HG03060 (cell line): ENCODE measurements around the gene TRMU.
"Not testable (repeated sequence)": the region's sequence is repeated elsewhere in the genome, so short reads cannot be mapped to it uniquely, and the experiment has no call there.

Experiments used
- ATAC-seq: cut with Tn5 transposase; IDR thresholded peaks from one replicate; pipeline ENCODE4 v1.9.1; 2021; ENCODE audit warnings: low read depth, moderate number of reproducible peaks; ENCODE audit not compliant: unreplicated experiment

TRMU gene

GRCh38 chr22:46399251-46400024 lies 63.9 kb downstream of the TRMU start:
- no peak for ATAC-seq

- no peak for ATAC-seq
These were observed 65.9 kb downstream of the TRMU start for GRCh38 chr22:46401370-46401769.

GRCh38 chr22:46402505-46402904 lies 67.0 kb downstream of the TRMU start:
- no peak for ATAC-seq

DNA sequence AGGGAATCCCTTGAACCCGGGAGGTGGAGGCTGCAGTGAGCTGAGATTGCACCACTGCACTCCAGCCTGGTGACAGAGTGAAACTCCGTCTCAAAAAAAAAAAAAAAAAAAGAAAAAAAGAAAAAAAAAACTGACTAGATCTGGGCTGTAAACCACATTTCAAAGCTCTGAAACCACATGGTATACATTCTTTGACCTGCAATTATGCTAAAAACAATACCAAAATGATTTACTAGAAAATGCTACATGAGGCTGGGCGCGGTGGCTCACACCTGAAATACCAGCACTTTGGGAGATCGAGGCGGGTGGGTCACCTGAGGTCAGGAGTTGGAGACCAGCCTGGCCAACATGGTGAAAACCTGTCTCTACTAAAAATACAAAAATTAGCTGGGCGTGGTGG lies 68.4 kb downstream of the TRMU start:
- ATAC-seq: not testable (repeated sequence)

DNA sequence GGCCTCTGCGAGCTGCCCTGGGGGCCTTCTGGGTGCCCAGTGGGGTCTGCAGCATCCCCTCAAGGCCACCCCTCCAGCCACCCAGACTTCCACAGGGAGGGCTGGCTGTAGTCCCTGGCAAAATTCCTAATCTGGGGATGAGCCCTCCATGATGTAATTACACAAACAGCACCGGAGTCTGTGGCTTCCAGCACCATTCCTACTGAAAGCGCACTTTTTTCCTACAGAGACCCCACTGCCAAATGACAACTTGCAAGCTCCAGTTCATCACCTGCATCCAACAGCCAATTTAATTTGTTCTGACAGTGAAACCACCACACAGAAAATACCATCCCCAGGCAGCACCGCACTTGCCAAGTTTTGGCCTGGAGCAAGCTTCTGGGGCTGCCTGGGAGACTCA lies 70.4 kb downstream of the TRMU start:
- no peak for ATAC-seq

DNA sequence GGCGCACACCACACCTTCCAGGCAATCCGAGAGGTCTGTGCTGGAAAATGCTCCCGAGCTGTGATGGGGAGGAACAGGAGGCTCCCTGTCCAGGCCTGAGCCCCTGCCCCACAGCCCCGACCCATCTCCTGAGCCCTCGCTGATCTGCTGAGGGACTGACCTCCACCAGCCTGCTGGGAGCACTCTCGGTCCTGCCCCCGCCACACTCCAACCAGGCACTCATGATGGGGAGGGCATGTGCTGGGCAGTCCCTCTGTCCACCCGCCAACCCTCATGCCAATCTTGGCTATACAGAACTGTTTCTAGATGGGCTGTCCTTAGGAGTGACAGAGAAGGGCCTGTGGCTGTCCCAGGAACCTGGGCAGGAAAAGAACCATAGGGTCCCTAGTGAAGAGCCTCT lies 70.8 kb downstream of the TRMU start:
- no peak for ATAC-seq

GRCh38 chr22:46406791-46407190 lies 71.3 kb downstream of the TRMU start:
- no peak for ATAC-seq
